IMR-90 (cell line): ENCODE data around the gene CTAGE8.
"Not testable (repeated sequence)": the region's sequence is repeated elsewhere in the genome, so short reads cannot be mapped to it uniquely, and the experiment has no call there.

Experiments
- BHLHE40 ChIP-seq: fragments of 150-350 bp; IDR thresholded peaks from 2 replicates; pipeline ENCODE4 v1.6.1; 2016; ENCODE audit warnings: mild to moderate bottlenecking, low read depth, low read length
- CEBPB ChIP-seq: IDR thresholded peaks from 2 replicates; pipeline ENCODE4 v1.6.1; 2012; ENCODE audit warnings: low read depth, low read length, improper control_type of control experiment
- MAZ ChIP-seq: IDR thresholded peaks from 2 replicates; pipeline ENCODE4 v1.6.1; 2012; ENCODE audit warnings: low read depth, mild to moderate bottlenecking, low read length, improper control_type of control experiment, moderate library complexity, borderline replicate concordance
- POLR2A ChIP-seq: IDR thresholded peaks from 2 replicates; pipeline ENCODE4 v1.6.1; 2012; ENCODE audit warnings: mild to moderate bottlenecking, low read depth, low read length
- TF ChIP-seq, protein P1 (sequence below): conservative IDR thresholded peaks from 2 replicates; pipeline ENCODE4 v1.5.1; 2012; ENCODE audit warnings: mild to moderate bottlenecking, low read depth, low read length, improper control_type of control experiment
- TF ChIP-seq, protein P2 (sequence below): fragments of 150-350 bp; IDR thresholded peaks from 2 replicates; pipeline ENCODE4 v1.6.1; 2017; ENCODE audit warnings: mild to moderate bottlenecking, antibody characterized with exemption, low read length, low read depth

DNA sequence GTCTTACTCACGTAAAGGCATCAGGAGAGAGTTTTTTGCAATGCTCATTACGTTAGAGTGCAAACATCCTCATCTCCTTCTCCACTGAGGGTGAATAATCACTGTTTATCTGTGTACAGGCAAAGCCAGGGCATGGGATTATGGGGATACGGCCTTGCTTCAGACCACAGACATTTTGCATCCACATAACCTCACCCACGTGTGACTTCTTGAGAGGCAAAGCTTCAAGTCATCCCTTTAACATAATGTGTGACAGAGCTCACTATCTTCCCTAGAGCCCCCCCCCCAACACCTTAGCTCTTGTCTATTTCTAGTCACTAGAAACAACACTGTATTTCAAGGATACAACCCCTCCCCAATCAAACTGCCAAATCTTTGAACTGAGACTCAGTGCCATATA is 22.5 kb upstream of the CTAGE8 start:
- TF ChIP-seq, protein P1, sequence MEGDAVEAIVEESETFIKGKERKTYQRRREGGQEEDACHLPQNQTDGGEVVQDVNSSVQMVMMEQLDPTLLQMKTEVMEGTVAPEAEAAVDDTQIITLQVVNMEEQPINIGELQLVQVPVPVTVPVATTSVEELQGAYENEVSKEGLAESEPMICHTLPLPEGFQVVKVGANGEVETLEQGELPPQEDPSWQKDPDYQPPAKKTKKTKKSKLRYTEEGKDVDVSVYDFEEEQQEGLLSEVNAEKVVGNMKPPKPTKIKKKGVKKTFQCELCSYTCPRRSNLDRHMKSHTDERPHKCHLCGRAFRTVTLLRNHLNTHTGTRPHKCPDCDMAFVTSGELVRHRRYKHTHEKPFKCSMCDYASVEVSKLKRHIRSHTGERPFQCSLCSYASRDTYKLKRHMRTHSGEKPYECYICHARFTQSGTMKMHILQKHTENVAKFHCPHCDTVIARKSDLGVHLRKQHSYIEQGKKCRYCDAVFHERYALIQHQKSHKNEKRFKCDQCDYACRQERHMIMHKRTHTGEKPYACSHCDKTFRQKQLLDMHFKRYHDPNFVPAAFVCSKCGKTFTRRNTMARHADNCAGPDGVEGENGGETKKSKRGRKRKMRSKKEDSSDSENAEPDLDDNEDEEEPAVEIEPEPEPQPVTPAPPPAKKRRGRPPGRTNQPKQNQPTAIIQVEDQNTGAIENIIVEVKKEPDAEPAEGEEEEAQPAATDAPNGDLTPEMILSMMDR = not testable (repeated sequence)
- TF ChIP-seq MAZ, CEBPB, BHLHE40, POLR2A: not testable (repeated sequence)
- TF ChIP-seq, protein P2, sequence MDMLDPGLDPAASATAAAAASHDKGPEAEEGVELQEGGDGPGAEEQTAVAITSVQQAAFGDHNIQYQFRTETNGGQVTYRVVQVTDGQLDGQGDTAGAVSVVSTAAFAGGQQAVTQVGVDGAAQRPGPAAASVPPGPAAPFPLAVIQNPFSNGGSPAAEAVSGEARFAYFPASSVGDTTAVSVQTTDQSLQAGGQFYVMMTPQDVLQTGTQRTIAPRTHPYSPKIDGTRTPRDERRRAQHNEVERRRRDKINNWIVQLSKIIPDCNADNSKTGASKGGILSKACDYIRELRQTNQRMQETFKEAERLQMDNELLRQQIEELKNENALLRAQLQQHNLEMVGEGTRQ = not testable (repeated sequence)
